ENCODE data around the gene HBD.

DNA sequence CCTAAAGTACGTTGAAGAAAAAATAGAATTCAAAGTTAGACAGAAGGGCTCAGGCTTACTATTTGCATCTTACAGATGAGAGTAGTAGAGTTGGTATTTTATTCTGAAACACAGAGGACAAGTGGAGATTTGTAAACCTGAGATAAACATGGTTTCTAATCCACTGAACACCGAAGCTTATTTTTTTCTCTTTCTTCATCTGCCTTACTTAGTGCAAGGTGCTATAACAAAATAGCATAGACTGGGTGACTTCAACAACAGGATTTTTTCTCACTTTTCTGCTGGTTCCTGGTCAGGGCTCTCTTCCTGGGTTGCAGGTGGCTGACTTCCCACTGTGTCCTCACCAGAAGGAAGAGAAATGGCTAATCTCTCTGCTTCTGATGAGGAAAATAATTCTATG lies 17.5 kb upstream of the HBD start:
- TF ChIP-seq PHF8 (IDR thresholded peaks at IDR 0.05; ENCODE audit: borderline replicate concordance, low read depth): no peak
- no peak for TF ChIP-seq SMC3 (IDR thresholded peaks at IDR 0.05)
- no peak for TF ChIP-seq HOXB13 (CRISPR knock-in tag; IDR thresholded peaks at IDR 0.05; ENCODE audit: low read depth)
- TF ChIP-seq, protein P1, sequence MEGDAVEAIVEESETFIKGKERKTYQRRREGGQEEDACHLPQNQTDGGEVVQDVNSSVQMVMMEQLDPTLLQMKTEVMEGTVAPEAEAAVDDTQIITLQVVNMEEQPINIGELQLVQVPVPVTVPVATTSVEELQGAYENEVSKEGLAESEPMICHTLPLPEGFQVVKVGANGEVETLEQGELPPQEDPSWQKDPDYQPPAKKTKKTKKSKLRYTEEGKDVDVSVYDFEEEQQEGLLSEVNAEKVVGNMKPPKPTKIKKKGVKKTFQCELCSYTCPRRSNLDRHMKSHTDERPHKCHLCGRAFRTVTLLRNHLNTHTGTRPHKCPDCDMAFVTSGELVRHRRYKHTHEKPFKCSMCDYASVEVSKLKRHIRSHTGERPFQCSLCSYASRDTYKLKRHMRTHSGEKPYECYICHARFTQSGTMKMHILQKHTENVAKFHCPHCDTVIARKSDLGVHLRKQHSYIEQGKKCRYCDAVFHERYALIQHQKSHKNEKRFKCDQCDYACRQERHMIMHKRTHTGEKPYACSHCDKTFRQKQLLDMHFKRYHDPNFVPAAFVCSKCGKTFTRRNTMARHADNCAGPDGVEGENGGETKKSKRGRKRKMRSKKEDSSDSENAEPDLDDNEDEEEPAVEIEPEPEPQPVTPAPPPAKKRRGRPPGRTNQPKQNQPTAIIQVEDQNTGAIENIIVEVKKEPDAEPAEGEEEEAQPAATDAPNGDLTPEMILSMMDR (IDR thresholded peaks at IDR 0.05): no peak
- no peak for TF ChIP-seq KDM1A (IDR thresholded peaks at IDR 0.05; ENCODE audit: low read depth)
- TF ChIP-seq, protein P2, sequence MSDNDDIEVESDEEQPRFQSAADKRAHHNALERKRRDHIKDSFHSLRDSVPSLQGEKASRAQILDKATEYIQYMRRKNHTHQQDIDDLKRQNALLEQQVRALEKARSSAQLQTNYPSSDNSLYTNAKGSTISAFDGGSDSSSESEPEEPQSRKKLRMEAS (IDR thresholded peaks at IDR 0.05): no peak

Measured in A549 (cell line).